Measurements from ENCODE around the gene RPEL1.

- no peak for TF ChIP-seq BHLHE40 (IDR thresholded peaks at IDR 0.05; ENCODE audit: borderline replicate concordance)
- no peak for TF ChIP-seq FOXK2 (IDR thresholded peaks at IDR 0.05)
- TF ChIP-seq HDGF (IDR thresholded peaks at IDR 0.05; ENCODE audit: borderline replicate concordance) = no peak
- TF ChIP-seq FOXA1 (IDR thresholded peaks at IDR 0.05) = no peak
- no peak for TF ChIP-seq ARNT (IDR thresholded peaks at IDR 0.05)
- no peak for TF ChIP-seq ZNF384 (IDR thresholded peaks at IDR 0.05)
- no peak for TF ChIP-seq SUZ12 (IDR thresholded peaks at IDR 0.05)
- TF ChIP-seq FOXM1 (IDR thresholded peaks at IDR 0.05; ENCODE audit: borderline replicate concordance) = no peak
- no peak for TF ChIP-seq SP1 (IDR thresholded peaks at IDR 0.05)
- no peak for TF ChIP-seq TARDBP (IDR thresholded peaks at IDR 0.05)
- TF ChIP-seq NFRKB (IDR thresholded peaks at IDR 0.05) = no peak
- TF ChIP-seq ELF4 (IDR thresholded peaks at IDR 0.05) = no peak
Measured at GRCh38 chr10:103202319-103202718, 43.4 kb upstream of the RPEL1 start.
